ENCODE results near the gene TRIM47. TPM values are rescaled to one million over a fixed set of nuclear protein-coding genes. Genes with fewer than 3 reads are reported as not detected.
A peak's percentile ranks its signal among the peaks of the same experiment; 100 is the strongest.

Gene TRIM47
- total and polyA plus RNA-seq, 2 experiments from 2014 or later, result 7.2 to 9.9 TPM

DNA sequence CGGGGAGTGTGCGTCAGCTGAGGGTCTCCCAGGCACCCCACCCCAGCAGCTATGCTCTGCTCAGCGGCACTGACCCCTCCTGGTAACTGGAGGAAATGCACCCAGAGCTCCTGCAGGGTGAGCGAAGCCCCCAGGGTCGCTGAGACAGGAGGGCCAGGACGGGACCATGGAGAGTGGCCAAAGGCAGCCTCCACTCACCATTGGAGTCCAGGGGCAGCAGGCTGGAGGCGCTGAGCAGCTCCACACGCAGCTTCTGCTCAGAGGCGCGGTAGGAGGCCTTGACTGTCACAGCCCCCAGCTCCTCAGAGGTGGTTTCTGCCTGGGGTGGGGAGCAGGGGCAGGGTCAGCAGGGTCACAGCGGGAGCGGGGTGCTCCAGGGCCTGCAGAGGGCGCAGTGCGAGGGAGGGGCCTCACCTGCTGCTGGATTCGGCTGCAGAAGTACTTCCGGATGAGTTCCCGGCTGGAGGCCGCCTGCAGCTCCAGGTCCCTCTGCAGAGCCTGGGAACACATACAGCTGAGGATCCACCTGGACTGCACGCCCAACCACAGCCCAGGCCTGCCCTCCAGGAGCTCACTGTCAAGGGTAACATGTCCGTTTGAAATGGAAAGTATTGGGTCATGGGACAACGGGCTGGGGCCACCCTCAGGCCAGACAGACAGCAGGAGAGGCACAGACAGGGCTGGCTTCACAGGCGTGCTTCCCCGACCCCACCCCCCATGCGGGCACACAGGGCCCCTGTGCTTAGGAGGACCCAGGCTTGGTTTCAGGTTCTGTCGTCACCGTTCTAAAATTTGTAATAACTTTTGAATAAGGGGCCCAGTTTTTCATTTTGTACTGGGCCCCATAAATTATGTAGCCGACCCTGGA is 48.0 kb downstream of the TRIM47 start:
- peak; percentile 89 for DNase-seq (ENCODE audit: low spot score)

More for the DNA sequence above, 48.0 kb downstream of the TRIM47 start:
- peaks cover 3% of the 10 kb centered on the region; the same call in 1 of the 3 replicates for H3K36me3 Mint-ChIP-seq (ENCODE audit: low read depth)
- no peaks in the 10 kb centered on the region for H3K9me2 ChIP-seq (ENCODE audit: insufficient read depth)
- peak overlapping the region; percentile 74; the same call in 1 of the 2 replicates for H2AFZ ChIP-seq
- H3K79me2 ChIP-seq (replicated peaks; ENCODE audit: insufficient read depth), result no peaks in the 10 kb centered on the region
- peaks cover 42% of the 10 kb centered on the region for H3K4me1 Mint-ChIP-seq
- H3K4me3 ChIP-seq, result peak overlapping the region; percentile 45
- no peaks in the 10 kb centered on the region for H4K20me1 ChIP-seq (replicated peaks; ENCODE audit: insufficient read depth)
- H3K27me3 Mint-ChIP-seq (ENCODE audit: insufficient read depth, low read depth, poor library complexity), result peaks cover 10% of the 10 kb centered on the region
- TF ChIP-seq, protein P1, sequence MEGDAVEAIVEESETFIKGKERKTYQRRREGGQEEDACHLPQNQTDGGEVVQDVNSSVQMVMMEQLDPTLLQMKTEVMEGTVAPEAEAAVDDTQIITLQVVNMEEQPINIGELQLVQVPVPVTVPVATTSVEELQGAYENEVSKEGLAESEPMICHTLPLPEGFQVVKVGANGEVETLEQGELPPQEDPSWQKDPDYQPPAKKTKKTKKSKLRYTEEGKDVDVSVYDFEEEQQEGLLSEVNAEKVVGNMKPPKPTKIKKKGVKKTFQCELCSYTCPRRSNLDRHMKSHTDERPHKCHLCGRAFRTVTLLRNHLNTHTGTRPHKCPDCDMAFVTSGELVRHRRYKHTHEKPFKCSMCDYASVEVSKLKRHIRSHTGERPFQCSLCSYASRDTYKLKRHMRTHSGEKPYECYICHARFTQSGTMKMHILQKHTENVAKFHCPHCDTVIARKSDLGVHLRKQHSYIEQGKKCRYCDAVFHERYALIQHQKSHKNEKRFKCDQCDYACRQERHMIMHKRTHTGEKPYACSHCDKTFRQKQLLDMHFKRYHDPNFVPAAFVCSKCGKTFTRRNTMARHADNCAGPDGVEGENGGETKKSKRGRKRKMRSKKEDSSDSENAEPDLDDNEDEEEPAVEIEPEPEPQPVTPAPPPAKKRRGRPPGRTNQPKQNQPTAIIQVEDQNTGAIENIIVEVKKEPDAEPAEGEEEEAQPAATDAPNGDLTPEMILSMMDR (conservative IDR thresholded peaks at IDR 0.05; ENCODE audit: low read depth in 2 of 2), result peak; percentile 77 to 80
- TF ChIP-seq, protein P2, sequence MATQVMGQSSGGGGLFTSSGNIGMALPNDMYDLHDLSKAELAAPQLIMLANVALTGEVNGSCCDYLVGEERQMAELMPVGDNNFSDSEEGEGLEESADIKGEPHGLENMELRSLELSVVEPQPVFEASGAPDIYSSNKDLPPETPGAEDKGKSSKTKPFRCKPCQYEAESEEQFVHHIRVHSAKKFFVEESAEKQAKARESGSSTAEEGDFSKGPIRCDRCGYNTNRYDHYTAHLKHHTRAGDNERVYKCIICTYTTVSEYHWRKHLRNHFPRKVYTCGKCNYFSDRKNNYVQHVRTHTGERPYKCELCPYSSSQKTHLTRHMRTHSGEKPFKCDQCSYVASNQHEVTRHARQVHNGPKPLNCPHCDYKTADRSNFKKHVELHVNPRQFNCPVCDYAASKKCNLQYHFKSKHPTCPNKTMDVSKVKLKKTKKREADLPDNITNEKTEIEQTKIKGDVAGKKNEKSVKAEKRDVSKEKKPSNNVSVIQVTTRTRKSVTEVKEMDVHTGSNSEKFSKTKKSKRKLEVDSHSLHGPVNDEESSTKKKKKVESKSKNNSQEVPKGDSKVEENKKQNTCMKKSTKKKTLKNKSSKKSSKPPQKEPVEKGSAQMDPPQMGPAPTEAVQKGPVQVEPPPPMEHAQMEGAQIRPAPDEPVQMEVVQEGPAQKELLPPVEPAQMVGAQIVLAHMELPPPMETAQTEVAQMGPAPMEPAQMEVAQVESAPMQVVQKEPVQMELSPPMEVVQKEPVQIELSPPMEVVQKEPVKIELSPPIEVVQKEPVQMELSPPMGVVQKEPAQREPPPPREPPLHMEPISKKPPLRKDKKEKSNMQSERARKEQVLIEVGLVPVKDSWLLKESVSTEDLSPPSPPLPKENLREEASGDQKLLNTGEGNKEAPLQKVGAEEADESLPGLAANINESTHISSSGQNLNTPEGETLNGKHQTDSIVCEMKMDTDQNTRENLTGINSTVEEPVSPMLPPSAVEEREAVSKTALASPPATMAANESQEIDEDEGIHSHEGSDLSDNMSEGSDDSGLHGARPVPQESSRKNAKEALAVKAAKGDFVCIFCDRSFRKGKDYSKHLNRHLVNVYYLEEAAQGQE (IDR thresholded peaks at IDR 0.05; ENCODE audit: unreplicated experiment), result peak; percentile 31
- TF ChIP-seq, protein P3, sequence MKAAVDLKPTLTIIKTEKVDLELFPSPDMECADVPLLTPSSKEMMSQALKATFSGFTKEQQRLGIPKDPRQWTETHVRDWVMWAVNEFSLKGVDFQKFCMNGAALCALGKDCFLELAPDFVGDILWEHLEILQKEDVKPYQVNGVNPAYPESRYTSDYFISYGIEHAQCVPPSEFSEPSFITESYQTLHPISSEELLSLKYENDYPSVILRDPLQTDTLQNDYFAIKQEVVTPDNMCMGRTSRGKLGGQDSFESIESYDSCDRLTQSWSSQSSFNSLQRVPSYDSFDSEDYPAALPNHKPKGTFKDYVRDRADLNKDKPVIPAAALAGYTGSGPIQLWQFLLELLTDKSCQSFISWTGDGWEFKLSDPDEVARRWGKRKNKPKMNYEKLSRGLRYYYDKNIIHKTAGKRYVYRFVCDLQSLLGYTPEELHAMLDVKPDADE (IDR thresholded peaks at IDR 0.05), result no peak
- peak overlapping the region; percentile 57; the same call in 2 of the 3 replicates for H3K4me3 Mint-ChIP-seq
- H3K36me3 ChIP-seq (ENCODE audit: insufficient read depth), result no peaks in the 10 kb centered on the region
- H3K27me3 ChIP-seq (ENCODE audit: insufficient read depth), result no peaks in the 10 kb centered on the region
- 0 out of 3 replicates have a peak, but pooled peaks cover 3% of the 10 kb centered on the region for H3K9me3 Mint-ChIP-seq
- peak overlapping the region; percentile 78; the same call in 1 of the 2 replicates for H3K27ac ChIP-seq (ENCODE audit: low read depth)
- peak; percentile 25 for ATAC-seq
- H3K4me2 ChIP-seq, result peak overlapping the region; percentile 75
- H3K27ac Mint-ChIP-seq, result peak overlapping the region; percentile 90
- peaks cover 44% of the 10 kb centered on the region for H3K4me1 ChIP-seq (ENCODE audit: insufficient read depth)
- peaks cover 38% of the 10 kb centered on the region for H3F3A ChIP-seq (replicated peaks; ENCODE audit: low read depth)

Measured in GM23338 (cell line).